Esophagus squamous epithelium (tissue), 4 donors: ENCODE measurements around the gene SORL1-AS1.

Experiments used
- CTCF ChIP-seq, 6 experiments: fragments of 450-650 bp in 4 of 6; fragments of 200-600 bp in 2 of 6; sonication (generic) in 2 of 6; IDR thresholded peaks; one replicate each; pipeline ENCODE4 v1.5.1; 2016 to 2019; ENCODE audit warnings: antibody characterized with exemption in 6 of 6, mild to moderate bottlenecking in 4 of 6, moderate library complexity in 4 of 6
- POLR2A ChIP-seq, 4 donors: fragments of 450-650 bp; IDR thresholded peaks; one replicate each; pipeline ENCODE4 v1.6.1; 2017; ENCODE audit warnings: antibody characterized with exemption in 4 of 4, mild to moderate bottlenecking in 4 of 4, moderate library complexity in 3 of 4

DNA sequence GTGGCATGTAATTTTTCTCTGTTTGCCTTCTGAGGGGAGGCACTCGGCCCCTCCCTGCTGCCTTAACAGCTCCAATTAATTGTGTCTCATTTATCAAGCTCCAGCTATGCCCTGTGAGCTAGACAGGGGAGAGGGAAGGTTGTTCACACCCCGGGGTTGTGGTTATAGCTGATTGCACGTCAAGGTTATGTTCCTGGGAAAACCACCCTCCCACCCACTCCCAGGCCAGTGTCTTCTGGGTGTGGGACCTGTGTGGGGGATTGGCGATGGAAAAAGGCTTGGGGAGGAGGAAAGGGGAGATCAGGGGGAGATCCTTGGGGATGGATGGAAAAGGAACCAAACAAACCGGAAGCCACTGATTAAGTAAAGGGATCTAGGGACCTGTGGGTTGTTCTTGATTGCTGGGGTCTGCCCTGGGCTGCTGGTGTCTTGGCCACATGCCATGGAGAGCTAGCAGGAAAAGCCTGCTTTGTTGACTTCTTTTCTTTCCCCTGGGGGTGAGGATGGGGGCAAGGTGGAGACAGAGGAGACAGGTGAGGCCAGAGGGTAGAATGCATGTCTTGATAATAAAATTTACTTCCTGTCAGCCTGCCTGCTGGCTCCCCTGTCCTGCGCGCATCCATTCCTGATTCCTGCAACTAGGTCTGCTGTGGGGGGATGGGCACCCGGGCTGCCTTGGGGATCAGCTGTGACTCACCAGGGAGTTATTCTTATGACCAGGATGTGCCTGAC lies 13.5 kb upstream of the SORL1-AS1 start:
- no peak for TF ChIP-seq POLR2A (IDR thresholded peaks at IDR 0.05)
- no peak for TF ChIP-seq CTCF (IDR thresholded peaks at IDR 0.05)
